ENCODE results near the gene DDX3X. TPM values are rescaled to one million over a fixed set of nuclear protein-coding genes. Genes with fewer than 3 reads are reported as not detected.

DDX3X gene
- polyA plus RNA-seq, 1 donor (not counting 4 experiments of a cell fraction or from before 2014, with no cell fraction given): 127 TPM

- Histone ChIP-seq H3K4me3 (ENCODE audit: control insufficient read depth in 2 of 3, extremely low read depth in 1 of 3, insufficient read depth in 2 of 3, low read depth in 1 of 3, low read length in 3 of 3) (no peak overlapping the region), H3K9me3 (ENCODE audit: control insufficient read depth, low read depth, low read length) (no peaks in the 10 kb centered on the region), H3K4me1 (ENCODE audit: control insufficient read depth, extremely low read depth, insufficient read depth, low read length) (no peaks in the 10 kb centered on the region), H3K27ac (ENCODE audit: control insufficient read depth, insufficient read depth, low read length) (no peak overlapping the region), H2AFZ (ENCODE audit: control insufficient read depth, low read length) (no peak overlapping the region), H3K27me3 (ENCODE audit: control insufficient read depth, extremely low read depth, insufficient read depth, low read length) (no peaks in the 10 kb centered on the region), H3K79me2 (ENCODE audit: control insufficient read depth, insufficient read depth, low read length) (no peaks in the 10 kb centered on the region), H3K36me3 (ENCODE audit: control insufficient read depth in 2 of 2, extremely low read depth in 1 of 2, insufficient read depth in 2 of 2, low read length in 2 of 2) (no peaks in the 10 kb centered on the region), H4K20me1 (ENCODE audit: control insufficient read depth, extremely low read depth, insufficient read depth, low read length) (no peaks in the 10 kb centered on the region), H3K4me2 (ENCODE audit: control insufficient read depth, extremely low read depth, insufficient read depth, low read depth, low read length) (no peak overlapping the region), H3K9ac (ENCODE audit: control insufficient read depth, extremely low read depth, insufficient read depth, low read length) (no peak overlapping the region), H3K9me1 (ENCODE audit: control insufficient read depth, extremely low read depth, insufficient read depth, low read length) (no peaks in the 10 kb centered on the region)
- DNase-seq (ENCODE audit: low read depth, low spot score): no peak
- no peak for FAIRE-seq
- dilution Hi-C loops (cut with MboI; ENCODE audit: extremely low pct_ligation_motif_present, low sequenced_read_pairs): no loop called here
- TF ChIP-seq EZH2 (IDR thresholded peaks at IDR 0.05; ENCODE audit: low read length) (no peak), CTCF (optimal IDR thresholded peaks at IDR 0.05 in 1 of 3, IDR thresholded peaks at IDR 0.05 in 1 of 3, conservative IDR thresholded peaks at IDR 0.05 in 1 of 3; ENCODE audit: extremely low read depth in 1 of 3, insufficient read depth in 2 of 3, low read length in 3 of 3) (no peak)
Observed at GRCh38 chrX:41313419-41313818, 20.5 kb upstream of the DDX3X start.

- no peak overlapping the region for H3K4me3 ChIP-seq (ENCODE audit: control insufficient read depth in 2 of 3, extremely low read depth in 1 of 3, insufficient read depth in 2 of 3, low read depth in 1 of 3, low read length in 3 of 3)
- FAIRE-seq: no peak
- no peaks in the 10 kb centered on the region for H3K9me1 ChIP-seq (ENCODE audit: control insufficient read depth, extremely low read depth, insufficient read depth, low read length)
- no peaks in the 10 kb centered on the region for H3K27me3 ChIP-seq (ENCODE audit: control insufficient read depth, extremely low read depth, insufficient read depth, low read length)
- H3K79me2 ChIP-seq (ENCODE audit: control insufficient read depth, insufficient read depth, low read length): no peaks in the 10 kb centered on the region
- H3K9ac ChIP-seq (ENCODE audit: control insufficient read depth, extremely low read depth, insufficient read depth, low read length): no peak overlapping the region
- H4K20me1 ChIP-seq (ENCODE audit: control insufficient read depth, extremely low read depth, insufficient read depth, low read length): no peaks in the 10 kb centered on the region
- no peaks in the 10 kb centered on the region for H3K9me3 ChIP-seq (ENCODE audit: control insufficient read depth, low read depth, low read length)
- dilution Hi-C loops (cut with MboI; ENCODE audit: extremely low pct_ligation_motif_present, low sequenced_read_pairs): no loop called here
- no peak overlapping the region for H2AFZ ChIP-seq (ENCODE audit: control insufficient read depth, low read length)
- H3K4me2 ChIP-seq (ENCODE audit: control insufficient read depth, extremely low read depth, insufficient read depth, low read depth, low read length): no peak overlapping the region
- no peak for DNase-seq (ENCODE audit: low read depth, low spot score)
- no peak overlapping the region for H3K27ac ChIP-seq (ENCODE audit: control insufficient read depth, insufficient read depth, low read length)
- H3K36me3 ChIP-seq (ENCODE audit: control insufficient read depth in 2 of 2, extremely low read depth in 1 of 2, insufficient read depth in 2 of 2, low read length in 2 of 2): no peaks in the 10 kb centered on the region
- TF ChIP-seq CTCF (optimal IDR thresholded peaks at IDR 0.05 in 1 of 3, IDR thresholded peaks at IDR 0.05 in 1 of 3, conservative IDR thresholded peaks at IDR 0.05 in 1 of 3; ENCODE audit: extremely low read depth in 1 of 3, insufficient read depth in 2 of 3, low read length in 3 of 3) (no peak), EZH2 (IDR thresholded peaks at IDR 0.05; ENCODE audit: low read length) (no peak)
- H3K4me1 ChIP-seq (ENCODE audit: control insufficient read depth, extremely low read depth, insufficient read depth, low read length): no peaks in the 10 kb centered on the region
Observed at GRCh38 chrX:41314204-41314603, 19.8 kb upstream of the DDX3X start.

Data from keratinocyte (primary cell).